ENCODE data around the gene DOK7.

DNA sequence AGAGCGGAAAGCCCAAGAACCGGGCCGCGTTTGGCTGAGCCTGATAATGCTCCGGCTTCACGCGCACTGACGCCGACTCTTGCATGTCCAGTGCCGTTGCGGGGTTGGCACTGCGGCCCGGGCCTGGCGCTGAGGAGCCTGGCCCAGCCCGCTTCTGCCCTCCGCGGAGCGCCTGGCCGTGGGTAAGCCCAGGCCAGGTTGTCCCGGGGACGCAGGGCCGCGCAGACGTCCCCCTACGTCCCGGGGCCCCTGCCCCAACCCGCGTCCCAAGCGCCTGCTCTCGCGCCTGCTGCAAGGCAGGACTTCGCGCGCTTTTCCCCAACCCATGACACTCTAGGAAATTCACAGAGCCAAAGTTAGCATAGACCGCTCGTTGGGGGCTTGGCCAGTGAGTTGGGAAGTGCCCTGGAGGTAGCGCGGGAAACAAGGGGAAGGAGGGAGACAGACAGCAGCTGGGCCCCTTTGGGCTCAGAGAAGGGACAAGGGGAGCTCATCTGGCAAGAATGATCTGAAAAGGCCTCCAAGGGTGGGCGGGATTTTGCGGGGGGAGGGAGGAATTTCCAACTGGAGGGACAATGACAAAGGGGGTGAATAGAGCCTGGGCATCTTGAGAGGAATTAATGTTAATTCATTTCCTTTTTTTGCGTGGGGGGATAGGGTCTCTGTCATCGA lies 69.8 kb downstream of the DOK7 start:
- TF ChIP-seq, protein P1, sequence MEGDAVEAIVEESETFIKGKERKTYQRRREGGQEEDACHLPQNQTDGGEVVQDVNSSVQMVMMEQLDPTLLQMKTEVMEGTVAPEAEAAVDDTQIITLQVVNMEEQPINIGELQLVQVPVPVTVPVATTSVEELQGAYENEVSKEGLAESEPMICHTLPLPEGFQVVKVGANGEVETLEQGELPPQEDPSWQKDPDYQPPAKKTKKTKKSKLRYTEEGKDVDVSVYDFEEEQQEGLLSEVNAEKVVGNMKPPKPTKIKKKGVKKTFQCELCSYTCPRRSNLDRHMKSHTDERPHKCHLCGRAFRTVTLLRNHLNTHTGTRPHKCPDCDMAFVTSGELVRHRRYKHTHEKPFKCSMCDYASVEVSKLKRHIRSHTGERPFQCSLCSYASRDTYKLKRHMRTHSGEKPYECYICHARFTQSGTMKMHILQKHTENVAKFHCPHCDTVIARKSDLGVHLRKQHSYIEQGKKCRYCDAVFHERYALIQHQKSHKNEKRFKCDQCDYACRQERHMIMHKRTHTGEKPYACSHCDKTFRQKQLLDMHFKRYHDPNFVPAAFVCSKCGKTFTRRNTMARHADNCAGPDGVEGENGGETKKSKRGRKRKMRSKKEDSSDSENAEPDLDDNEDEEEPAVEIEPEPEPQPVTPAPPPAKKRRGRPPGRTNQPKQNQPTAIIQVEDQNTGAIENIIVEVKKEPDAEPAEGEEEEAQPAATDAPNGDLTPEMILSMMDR (IDR thresholded peaks at IDR 0.05; ENCODE audit: borderline replicate concordance, extremely low read depth, low read length, poor library complexity, severe bottlenecking), result no peak
- TF ChIP-seq EZH2 (IDR thresholded peaks at IDR 0.05; ENCODE audit: borderline replicate concordance, low read depth, low read length, severe bottlenecking), result no peak
